GM18517 (cell line): Measurements from ENCODE around the gene TBX21.
A peak's percentile ranks its signal among the peaks of the same experiment; 100 is the strongest.
"Not testable (repeated sequence)": the region's sequence is repeated elsewhere in the genome, so short reads cannot be mapped to it uniquely, and the experiment has no call there.

Experiments used
- ATAC-seq: cut with Tn5 transposase; IDR thresholded peaks from one replicate; pipeline ENCODE4 v1.9.1; 2021; ENCODE audit warnings: mild to moderate bottlenecking, moderate library complexity; ENCODE audit not compliant: unreplicated experiment

TBX21 gene

GRCh38 chr17:47729476-47729875, 3.6 kb upstream of the TBX21 start:
- no peak for ATAC-seq

GRCh38 chr17:47730681-47731080, 2.4 kb upstream of the TBX21 start:
- ATAC-seq = no peak

- no peak for ATAC-seq
Observed at GRCh38 chr17:47731396-47731795, 1.6 kb upstream of the TBX21 start.

- no peak for ATAC-seq
Observed at GRCh38 chr17:47732399-47733046, 513 bp upstream of the TBX21 start.

- no peak for ATAC-seq
Observed at GRCh38 chr17:47733674-47734410, 806 bp downstream of the TBX21 start.

- ATAC-seq = no peak
Observed at GRCh38 chr17:47735139-47735464, 2.1 kb downstream of the TBX21 start.

- ATAC-seq = peak; percentile 50
Observed at GRCh38 chr17:47735536-47736011, 2.5 kb downstream of the TBX21 start.

- no peak for ATAC-seq
Observed at GRCh38 chr17:47736501-47737495, 3.8 kb downstream of the TBX21 start.

- ATAC-seq = no peak
Observed at GRCh38 chr17:47738178-47738577, 5.1 kb downstream of the TBX21 start.

- no peak for ATAC-seq
Observed at GRCh38 chr17:47739150-47739549, 6.1 kb downstream of the TBX21 start.

- ATAC-seq = not testable (repeated sequence)
Observed at GRCh38 chr17:47739945-47740344, 6.9 kb downstream of the TBX21 start.

- ATAC-seq = no peak
Observed at GRCh38 chr17:47741109-47741792, 8.2 kb downstream of the TBX21 start.

GRCh38 chr17:47741793-47742145, 8.7 kb downstream of the TBX21 start:
- no peak for ATAC-seq

GRCh38 chr17:47742319-47743181, 9.5 kb downstream of the TBX21 start:
- no peak for ATAC-seq

- ATAC-seq = no peak
Observed at GRCh38 chr17:47744168-47745036, 11.4 kb downstream of the TBX21 start.

GRCh38 chr17:47745037-47745380, 12.0 kb downstream of the TBX21 start:
- ATAC-seq = no peak

- no peak for ATAC-seq
Observed at GRCh38 chr17:47751471-47751870, 18.4 kb downstream of the TBX21 start.

GRCh38 chr17:47757386-47757785, 24.4 kb downstream of the TBX21 start:
- no peak for ATAC-seq
